Measurements from ENCODE around the gene MCL1.
"Not testable (repeated sequence)": the region's sequence is repeated elsewhere in the genome, so short reads cannot be mapped to it uniquely, and the experiment has no call there.

Gene MCL1

DNA sequence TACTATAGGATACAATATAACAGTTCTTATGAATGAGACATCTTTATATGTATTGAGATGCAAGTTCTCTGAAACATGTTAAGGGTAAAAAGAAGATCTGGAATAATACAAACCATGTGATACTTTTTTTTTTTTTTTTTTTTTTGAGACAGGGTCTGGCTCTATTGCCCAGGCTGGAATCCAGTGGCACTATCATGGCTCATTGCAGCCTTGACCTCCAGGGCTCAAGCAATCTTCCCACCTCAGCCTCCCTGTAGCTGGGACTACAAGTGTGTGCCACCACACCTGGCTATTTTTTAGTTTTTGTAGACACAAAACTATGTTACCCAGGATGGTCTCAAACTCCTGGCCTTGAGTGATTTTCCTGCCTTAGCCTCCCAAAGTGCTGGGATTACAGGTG lies 22.1 kb upstream of the MCL1 start:
- no peak for DNase-seq

DNA sequence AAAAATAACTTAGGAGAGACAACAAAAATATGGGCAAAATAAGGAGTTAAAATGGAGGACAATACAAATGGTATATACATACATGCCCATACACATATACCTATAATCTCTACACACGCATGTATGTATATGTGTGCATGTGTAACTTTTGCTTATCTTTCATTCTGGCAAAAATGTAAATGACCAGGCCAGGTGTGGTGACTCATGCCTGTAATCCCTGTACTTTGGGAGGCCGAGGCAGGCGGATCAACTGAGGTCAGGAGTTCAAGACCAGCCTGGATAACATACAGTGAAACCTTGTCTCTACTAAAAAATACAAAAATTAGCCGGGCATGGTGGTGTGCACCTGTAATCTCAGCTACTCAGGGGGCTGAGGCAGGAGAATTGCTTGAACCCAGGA lies 18.9 kb upstream of the MCL1 start:
- DNase-seq: not testable (repeated sequence)

DNA sequence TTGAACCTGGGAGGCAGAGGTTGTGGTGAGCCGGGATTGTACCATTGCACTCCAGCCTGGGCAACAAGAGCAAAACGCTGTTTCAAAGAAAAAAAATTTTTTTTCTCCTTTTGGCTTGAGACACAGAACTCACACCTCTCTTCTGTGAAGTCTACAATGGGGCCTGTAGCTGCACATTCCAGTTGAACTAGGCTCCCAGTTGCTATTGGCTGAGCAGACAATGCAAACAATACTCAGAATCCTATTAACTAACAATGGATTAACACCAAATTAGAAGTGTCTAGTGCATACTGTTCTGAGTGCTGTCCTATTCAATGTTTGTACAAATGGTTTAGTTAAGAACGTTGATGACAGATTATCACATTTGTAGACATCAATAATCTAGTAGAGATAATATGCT lies 17.6 kb upstream of the MCL1 start:
- DNase-seq: no peak

DNA sequence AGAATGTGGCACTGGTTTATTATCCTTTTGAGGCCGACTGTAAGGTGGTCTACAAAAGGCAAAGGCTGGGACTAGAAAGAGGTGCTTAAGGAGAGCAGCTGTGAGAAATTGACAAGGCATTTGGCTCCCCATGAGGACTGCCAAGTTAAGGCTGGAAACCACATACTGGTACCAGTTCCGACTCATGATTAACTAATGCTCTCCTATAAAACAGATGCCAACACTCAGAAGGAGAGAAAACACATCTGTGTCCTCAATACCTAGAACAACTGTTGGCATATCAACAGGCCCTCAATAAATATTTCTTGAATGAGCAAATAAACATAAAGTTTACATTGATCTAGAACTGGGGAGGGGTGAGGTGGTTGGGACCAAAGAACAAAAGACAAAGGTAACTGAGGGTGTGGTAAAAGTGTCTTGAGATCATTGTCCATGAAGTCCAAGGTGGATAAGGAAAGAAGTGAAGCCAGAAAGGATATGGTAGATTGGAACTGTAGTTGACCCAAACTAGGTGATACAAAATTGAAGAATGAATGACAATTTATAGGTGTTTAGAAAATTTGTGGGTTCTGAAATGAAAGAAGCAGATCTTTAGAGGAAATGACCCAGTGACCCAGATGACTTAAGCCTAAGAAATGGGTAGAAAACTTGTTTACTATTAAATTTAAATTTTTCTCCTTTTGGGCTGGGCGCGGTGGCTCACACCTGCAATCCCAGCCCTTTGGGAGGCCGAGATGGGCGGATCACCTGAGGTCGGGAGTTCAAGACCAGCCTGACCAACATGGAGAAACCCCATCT lies 16.9 kb upstream of the MCL1 start:
- DNase-seq: no peak

DNA sequence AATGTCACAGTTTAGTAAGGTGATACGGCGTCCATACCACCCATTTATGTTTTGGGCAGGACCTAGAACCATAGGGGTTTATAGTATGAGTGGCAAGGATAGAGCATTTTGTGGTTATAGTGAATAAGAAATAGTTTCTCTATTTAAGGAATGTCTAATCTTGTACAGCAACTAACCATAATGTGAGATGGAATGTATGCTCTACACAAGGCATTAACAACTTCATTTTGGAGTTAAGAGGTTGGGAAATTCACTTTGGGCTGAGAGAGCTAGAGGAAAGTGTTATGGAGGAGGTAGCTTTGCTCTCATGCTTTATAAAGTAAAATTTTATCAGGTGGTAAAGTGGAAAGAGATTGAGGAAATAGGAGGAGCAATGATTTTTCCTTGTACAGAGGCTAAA lies 3.0 kb upstream of the MCL1 start:
- no peak for DNase-seq

DNA sequence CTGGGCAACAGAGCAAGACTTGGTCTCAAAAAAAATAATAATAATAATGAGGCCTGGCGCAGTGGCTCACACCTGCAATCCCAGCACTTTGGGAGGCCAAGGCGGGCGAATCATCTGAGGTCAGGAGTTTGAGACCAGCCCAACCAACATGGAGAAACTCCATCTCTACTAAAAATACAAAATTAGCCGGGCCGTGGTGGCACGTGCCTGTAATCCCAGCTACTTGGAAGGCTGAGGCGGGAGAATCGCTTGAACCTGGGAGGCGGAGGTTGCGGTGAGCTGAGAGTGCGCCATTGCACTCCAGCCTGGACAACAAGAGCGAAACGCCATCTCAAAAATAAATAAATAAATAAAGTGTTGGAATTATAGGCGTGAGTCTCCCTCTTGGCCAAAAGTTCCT lies 2.6 kb upstream of the MCL1 start:
- not testable (repeated sequence) for DNase-seq

DNA sequence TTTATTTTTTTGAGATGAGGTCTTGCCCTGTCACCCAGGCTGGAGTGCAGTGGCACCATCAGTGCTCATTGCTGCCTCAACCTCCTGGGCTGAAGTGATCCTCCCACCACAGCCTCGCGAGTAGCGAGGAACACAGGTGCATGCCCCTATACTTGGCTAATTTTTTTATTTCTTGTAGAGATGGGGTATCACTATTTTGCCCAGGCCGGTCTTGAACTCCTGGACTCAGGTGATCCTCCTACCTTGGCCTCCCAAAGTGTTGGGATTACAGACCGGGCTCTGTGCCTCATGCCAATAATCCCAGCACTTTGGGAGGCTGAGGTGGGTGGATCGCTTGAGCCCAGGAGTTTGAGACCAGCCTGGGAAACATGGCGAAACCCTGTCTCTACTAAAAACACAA lies 2.0 kb upstream of the MCL1 start:
- DNase-seq: not testable (repeated sequence)

DNA sequence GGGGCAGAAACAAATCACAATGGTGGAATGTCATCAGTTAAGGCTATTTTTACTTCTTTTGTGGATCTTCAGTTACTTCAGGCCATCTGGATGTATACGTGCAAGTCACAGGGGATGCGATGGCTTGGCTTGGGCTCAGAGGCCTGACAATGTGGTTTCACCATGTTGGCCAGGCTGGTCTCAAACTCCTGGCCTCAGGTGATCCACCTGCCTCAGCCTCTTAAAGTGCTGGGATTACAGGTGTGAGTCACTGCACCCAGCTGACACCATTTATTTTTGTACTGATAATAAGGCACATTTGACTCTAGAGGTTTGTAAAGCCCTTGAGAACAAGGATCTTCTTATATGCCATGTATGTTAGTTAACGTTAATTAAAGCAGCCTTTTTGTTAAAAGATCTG lies 1.6 kb upstream of the MCL1 start:
- not testable (repeated sequence) for DNase-seq

DNA sequence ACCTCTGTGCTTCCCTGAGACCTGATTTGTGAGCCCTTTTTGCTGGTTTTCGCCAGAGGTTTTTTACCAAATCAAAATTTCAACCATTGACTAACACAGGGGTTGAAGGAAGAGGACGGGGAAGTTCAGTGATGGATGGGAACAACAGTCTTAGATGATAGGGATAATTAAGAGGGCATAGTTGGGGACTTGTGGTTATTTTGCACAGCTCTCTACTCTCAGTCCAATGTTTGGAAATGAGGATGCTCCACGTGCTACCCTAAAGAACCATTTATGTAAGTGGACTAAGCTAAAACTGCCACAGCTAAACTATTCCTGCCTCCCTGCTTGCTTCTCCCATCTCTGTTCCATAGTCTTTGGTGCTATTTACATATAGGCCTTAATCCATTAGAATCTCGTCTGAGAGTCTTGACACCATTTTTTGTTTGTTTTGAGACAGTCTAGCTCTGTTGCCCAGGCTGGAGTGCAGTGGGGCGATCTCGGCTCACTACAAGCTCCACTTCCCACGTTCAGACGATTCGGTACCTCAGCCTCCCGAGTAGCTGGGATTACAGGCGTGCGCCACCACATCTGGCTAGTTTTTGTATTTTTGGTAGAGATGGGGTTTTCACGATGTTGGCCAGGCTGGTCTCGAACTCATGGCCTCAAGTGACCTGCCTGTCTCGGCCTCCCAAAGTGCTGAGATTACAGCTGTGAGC lies 684 bp upstream of the MCL1 start:
- no peak for DNase-seq

DNA sequence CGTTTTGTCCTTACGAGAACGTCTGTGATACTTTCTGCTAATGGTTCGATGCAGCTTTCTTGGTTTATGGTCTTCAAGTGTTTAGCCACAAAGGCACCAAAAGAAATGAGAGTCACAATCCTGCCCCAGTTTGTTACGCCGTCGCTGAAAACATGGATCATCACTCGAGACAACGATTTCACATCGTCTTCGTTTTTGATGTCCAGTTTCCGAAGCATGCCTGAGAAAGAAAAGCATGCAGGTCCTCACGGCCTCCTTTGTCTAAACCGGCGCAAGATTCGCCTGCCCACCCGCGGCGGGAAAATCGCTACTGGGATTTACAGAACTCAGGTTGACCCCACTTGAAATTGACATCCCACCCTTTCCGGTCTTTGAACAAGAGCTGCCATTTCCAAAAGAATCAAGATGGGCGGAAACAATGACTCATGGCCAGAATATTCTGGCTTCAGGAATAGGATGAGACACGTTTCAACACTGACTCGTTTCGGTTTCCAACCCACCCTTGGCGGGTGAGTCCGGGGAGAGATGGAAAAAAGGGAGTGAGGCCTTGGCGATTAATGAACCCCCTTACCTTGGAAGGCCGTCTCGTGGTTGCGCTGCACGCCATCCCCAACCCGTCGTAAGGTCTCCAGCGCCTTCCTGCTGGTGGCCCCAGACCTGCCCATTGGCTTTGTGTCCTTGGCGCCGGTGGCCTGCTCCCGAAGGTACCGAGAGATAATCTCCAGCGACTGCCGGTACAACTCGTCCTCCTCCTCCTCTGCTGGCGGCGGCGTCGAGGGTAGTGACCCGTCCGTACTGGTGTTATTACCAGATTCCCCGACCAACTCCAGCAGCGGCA lies 919 bp downstream of the MCL1 start:
- peak; percentile 38 for DNase-seq

DNA sequence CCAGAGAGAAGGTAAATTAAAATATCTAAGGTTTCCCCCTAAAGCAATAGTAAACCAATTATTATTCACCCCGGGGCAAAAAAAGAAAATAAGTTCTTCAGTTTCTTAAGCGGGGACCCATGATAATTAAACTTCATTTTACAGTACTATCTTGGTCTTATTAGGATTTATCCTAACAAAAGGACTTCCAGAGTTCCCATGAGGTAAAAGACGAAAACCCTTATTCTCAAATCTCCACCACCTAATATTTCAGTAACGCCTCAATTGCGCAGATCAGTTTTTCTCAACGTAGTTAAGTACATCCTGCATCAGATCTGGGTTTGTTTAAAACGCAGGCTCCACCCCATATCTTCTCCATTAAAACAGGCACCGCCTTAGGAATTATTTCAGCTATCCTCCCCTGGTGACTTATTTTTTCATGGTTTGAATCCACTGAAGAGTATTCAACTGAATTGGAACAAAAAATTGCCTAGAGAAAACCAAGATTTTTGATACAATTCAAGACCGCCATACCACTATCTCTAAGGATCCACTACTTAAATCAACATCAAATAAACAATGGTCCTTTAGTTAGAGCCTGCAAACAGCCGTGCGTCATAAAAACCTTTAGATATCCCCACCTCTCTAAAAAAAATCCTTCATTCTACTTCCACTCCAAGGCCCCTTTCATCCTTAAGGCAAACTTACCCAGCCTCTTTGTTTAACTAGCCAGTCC lies 1.7 kb downstream of the MCL1 start:
- DNase-seq: no peak

DNA sequence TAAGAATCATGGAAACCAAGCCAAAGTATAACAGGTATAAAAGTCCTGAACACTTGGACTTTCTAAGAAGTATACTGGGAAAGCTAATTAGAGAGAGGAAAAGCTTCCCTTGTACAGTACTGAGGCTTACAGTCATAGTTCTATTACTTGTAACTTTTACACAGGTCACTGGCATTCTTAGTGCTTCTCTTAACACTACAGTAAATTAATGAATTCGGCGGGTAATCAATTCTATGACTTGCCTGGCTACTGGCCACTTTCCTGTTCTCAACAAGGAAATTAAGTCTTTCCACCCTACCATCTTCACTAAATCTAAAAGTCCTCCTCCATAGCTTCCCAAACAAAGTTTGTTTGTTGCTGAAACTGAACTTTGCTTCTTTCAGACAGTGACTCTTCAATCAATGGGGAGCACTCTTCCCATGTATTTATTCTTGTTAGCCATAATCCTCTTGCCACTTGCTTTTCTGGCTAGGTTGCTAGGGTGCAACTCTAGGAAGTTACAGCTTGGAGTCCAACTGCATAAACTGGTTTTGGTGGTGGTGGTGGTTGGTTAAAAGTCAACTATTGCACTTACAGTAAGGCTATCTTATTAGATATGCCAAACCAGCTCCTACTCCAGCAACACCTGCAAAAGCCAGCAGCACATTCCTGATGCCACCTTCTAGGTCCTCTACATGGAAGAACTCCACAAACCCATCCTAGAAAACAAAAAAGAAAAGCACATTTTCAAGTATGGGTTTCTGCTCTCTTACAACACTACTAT lies 2.4 kb downstream of the MCL1 start:
- no peak for DNase-seq

DNA sequence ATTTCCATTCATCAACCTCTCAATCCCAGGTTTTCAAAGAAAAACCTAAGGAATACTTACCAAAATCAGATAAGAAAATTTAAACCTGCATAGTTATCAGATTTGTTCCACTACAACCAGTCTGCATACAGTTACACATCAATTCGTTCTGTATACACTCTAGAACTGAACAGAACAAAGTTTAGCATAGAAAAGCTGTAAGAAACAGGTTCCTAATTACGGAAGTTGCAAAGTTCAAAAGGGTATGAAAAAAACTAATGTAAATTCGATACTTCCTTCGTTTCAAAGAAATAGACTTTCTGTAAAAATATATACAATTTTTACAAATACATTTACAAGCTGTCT lies 3.1 kb downstream of the MCL1 start:
- DNase-seq: no peak

DNA sequence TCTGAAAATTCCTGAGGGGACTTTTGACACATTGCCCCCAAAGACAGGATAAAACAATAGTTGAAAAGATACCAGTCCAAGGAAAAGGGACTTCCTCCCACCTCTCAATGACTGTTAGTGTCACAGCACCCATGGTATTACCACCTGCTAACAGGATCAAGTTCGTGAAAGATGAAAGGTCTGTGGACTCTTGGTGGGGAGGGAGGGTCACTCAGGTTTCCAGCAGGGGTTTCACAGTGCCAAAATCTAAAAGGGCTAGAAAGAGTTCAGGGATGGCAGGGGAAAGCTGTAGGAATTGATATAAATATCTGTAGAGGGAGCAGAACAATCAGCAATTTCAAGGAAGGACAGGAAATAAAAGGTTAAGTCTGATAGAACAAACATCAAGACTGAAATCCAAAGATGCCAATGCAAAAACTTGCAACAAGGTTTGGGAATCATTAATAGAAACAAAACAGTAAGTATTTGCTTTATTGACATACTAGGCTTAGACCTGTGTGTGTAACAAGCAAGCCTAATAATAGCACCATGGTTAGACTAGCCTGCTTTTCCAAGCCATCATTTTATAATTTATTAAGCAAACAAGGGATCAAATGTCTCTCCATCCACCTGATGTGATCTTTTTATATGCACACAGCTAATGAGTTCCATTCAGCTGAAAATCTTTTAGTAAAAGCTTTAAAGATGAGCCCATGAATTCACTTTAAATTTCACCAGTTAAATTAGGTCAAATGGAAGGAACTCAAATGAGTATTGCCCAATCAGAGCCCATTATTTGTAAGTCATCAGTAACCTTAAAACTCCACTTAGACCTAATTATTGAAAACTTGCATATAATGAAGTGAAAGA lies 3.7 kb downstream of the MCL1 start:
- DNase-seq: no peak

DNA sequence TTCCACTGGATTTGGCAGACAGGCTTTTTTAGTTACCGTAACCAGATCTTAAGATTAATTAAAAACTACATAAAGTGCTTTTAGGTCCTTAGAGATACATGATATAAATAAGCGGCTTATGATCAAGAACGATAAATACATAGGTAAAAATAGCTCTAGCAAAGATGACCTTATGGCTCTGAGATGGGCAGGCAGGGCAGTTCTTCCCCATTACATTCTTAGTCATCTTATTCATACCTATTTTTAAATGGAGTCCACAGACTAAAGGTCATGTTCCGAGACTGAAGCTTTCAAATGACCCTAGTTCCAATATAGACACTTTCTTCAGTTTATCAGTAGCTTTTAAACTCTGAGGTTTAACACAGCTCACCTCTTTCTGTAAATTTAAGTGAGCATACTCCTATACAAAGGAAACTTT lies 4.3 kb downstream of the MCL1 start:
- no peak for DNase-seq

DNA sequence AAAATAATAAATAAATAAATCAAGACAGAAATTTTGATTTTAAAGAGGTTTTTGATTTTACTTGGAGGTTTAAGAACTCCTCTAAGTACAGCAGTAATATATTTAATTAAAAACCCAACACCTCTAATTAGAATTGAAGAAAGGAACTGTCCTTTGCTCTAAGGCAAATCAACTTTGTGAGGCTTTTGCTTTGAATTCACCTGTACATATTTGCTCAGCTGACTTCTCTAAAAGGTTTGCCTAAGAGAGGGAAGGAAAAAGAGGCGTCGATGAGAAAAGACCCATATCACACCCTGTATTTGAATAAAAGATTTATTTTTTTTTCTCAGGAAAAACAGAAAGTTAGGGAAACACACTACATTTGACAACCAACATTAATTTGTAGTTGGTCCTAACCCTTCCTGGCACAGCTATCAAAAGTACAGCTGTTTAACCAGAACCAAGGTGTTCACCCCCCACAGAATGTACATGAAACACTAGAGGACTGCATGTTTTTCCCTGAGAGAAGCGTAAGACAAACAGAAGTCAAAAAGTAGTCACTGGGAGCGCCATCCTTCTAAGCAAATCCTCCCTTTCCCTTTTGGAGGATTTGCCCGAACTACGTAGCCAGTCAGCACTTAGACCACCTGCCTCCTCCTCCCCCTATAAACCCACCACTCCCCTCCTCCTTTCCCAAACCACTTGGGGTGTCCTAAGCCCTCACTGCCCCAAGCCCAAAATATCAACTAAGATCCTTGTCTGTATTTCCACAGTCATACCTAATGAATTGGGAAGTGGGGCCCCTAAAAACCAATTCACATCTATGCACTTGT lies 4.9 kb downstream of the MCL1 start:
- no peak for DNase-seq

DNA sequence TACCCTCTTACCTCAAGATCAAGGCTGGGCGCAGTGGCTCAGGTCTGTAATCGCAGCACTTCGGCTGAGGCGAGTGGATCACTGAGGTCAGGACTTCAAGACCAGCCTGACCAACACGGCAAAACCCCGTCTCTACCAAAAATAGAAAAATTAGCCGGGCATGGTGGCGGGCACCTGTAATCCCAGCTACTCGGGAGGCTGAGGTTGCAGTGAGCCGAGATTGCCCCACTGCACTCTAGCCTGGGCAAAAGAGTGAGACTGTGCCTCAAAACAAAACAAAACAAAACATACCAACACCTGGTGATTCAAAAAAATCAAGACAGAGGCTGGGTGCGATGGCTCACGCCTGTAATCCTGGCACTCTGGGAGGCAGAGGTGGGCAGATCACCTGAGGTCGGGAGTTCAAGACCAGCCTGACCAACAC lies 5.8 kb downstream of the MCL1 start:
- DNase-seq: not testable (repeated sequence)

DNA sequence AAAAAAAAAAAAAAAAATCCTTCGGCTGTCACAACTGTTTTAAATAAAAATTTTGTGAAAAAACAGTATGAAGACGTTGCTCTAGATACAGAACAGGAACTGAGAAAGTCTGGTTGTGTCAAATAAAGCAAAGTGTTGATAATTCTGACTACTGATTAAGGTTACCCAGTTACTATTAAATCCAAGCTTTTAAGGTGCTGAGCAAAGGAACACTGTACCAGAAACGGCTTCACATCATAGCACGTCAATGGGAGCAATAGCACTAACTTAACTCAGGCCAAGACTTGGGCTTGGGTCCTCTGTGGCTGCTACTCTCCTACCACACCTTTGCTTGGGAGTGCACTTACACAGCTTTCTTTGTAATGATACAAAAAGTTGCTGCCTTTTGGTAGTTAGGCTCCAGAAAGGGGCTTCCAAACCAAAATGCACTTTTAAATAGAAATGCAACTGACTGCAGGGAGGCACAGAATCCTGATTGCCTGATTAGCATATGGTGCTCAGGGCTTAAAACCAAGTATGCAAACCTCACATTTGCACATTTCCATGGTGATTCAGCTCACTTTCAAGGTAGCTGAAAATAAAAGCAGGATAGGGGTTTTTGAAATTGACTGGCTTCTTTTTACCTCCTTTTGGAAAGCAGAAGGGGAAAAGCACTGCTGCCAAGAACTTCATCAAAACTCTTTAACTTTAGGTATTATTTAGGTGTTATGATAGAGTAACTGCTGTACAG lies 6.3 kb downstream of the MCL1 start:
- DNase-seq: no peak

DNA sequence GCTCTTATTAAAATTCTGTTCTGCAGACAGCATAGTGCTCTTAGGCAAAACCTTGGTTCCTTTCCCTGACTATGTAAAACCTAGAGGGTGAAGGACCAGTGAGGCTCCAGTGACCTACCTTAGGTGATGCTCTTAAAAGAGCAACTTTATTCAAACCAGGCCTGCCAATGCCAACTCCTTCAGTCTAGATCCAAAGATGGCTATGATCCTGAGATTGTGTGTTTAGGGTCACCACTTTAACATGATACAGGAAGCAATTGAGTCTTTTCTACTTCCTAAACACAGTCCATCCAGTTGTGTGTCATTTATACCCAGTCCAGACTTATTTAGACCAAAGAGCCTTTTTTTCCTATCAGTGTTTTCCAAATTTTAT lies 10.8 kb downstream of the MCL1 start:
- no peak for DNase-seq

Measured in NCI-H1694 treated with DMSO at 0.1 percent for 48 hours (cell line).